ENCODE data around the gene ZNF184. TPM values are rescaled to one million over a fixed set of nuclear protein-coding genes. Genes with fewer than 3 reads are reported as not detected.

ZNF184 gene
- total RNA-seq, 1 donor from 2014 or later: 5.7 TPM

DNA sequence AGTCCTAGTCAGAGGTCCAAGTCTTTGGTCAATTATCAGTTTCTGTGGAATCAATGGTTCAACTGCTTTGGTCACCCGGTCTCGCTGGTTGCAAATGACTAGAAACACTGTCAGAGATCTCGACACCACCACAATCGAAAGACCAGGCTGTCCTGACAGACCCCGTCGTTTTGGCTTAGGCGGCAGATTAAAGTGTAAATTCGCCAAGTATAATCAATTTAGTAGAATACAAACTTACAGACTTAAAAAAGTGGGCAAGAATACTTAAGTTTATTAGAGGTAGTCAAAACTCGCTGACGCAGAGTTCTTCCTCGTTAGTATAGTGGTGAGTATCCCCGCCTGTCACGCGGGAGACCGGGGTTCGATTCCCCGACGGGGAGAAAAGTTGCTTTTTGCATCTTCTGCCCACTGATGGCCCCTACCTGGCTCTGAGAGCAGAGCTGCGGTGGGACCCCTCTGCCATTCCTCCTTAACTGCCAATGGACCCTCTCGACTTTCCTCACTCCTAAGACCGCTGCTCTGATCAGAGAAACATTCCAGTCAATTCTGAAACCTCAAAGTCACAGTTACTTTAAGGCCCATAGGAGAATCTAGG, 30.6 kb upstream of the ZNF184 start:
- FAIRE-seq: no peak
- H3K27me3 Mint-ChIP-seq (ENCODE audit: low read depth, unreplicated experiment): peaks cover 1% of the 10 kb centered on the region
- H3K79me2 ChIP-seq (ENCODE audit: insufficient read depth, low read length): no peaks in the 10 kb centered on the region
- H3K4me3 Mint-ChIP-seq (ENCODE audit: unreplicated experiment): peak overlapping the region; percentile 91
- H3K9me3 Mint-ChIP-seq (ENCODE audit: unreplicated experiment): no peaks in the 10 kb centered on the region
- H3K4me1 Mint-ChIP-seq (ENCODE audit: low read depth, unreplicated experiment): no peaks in the 10 kb centered on the region
- no peak for TF ChIP-seq EZH2 (IDR thresholded peaks at IDR 0.05; ENCODE audit: insufficient read depth, low read length)
- TF ChIP-seq, protein P1, sequence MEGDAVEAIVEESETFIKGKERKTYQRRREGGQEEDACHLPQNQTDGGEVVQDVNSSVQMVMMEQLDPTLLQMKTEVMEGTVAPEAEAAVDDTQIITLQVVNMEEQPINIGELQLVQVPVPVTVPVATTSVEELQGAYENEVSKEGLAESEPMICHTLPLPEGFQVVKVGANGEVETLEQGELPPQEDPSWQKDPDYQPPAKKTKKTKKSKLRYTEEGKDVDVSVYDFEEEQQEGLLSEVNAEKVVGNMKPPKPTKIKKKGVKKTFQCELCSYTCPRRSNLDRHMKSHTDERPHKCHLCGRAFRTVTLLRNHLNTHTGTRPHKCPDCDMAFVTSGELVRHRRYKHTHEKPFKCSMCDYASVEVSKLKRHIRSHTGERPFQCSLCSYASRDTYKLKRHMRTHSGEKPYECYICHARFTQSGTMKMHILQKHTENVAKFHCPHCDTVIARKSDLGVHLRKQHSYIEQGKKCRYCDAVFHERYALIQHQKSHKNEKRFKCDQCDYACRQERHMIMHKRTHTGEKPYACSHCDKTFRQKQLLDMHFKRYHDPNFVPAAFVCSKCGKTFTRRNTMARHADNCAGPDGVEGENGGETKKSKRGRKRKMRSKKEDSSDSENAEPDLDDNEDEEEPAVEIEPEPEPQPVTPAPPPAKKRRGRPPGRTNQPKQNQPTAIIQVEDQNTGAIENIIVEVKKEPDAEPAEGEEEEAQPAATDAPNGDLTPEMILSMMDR (IDR thresholded peaks at IDR 0.05; ENCODE audit: insufficient read depth, low read depth, low read length): no peak
- peak overlapping the region; percentile 85 for H3K4me3 ChIP-seq (ENCODE audit: insufficient read depth, low read depth, low read length)
- H3K9ac ChIP-seq (ENCODE audit: low read length): peak overlapping the region; percentile 56
- peak; percentile 52 for DNase-seq (ENCODE audit: low read depth)
- H3K36me3 ChIP-seq (ENCODE audit: insufficient read depth, low read length): no peaks in the 10 kb centered on the region
- no peaks in the 10 kb centered on the region for H3K36me3 Mint-ChIP-seq (ENCODE audit: low read depth, unreplicated experiment)
- peak overlapping the region; percentile 92 for H3K4me2 ChIP-seq (ENCODE audit: low read length)
- no peaks in the 10 kb centered on the region for H3K9me3 ChIP-seq (ENCODE audit: insufficient read depth, low read depth, low read length)
- H3K27ac Mint-ChIP-seq (ENCODE audit: unreplicated experiment): peak overlapping the region; percentile 67
- H3K27me3 ChIP-seq (ENCODE audit: insufficient read depth, low read length): no peaks in the 10 kb centered on the region
- peak overlapping the region; percentile 0 for H3K27ac ChIP-seq (ENCODE audit: low read depth, low read length)
- H3K4me1 ChIP-seq (ENCODE audit: insufficient read depth, low read length): no peaks in the 10 kb centered on the region
- peak overlapping the region; percentile 74 for H2AFZ ChIP-seq (ENCODE audit: low read depth, low read length)
- H4K20me1 ChIP-seq (ENCODE audit: insufficient read depth, low read length): peaks cover 3% of the 10 kb centered on the region

DNA sequence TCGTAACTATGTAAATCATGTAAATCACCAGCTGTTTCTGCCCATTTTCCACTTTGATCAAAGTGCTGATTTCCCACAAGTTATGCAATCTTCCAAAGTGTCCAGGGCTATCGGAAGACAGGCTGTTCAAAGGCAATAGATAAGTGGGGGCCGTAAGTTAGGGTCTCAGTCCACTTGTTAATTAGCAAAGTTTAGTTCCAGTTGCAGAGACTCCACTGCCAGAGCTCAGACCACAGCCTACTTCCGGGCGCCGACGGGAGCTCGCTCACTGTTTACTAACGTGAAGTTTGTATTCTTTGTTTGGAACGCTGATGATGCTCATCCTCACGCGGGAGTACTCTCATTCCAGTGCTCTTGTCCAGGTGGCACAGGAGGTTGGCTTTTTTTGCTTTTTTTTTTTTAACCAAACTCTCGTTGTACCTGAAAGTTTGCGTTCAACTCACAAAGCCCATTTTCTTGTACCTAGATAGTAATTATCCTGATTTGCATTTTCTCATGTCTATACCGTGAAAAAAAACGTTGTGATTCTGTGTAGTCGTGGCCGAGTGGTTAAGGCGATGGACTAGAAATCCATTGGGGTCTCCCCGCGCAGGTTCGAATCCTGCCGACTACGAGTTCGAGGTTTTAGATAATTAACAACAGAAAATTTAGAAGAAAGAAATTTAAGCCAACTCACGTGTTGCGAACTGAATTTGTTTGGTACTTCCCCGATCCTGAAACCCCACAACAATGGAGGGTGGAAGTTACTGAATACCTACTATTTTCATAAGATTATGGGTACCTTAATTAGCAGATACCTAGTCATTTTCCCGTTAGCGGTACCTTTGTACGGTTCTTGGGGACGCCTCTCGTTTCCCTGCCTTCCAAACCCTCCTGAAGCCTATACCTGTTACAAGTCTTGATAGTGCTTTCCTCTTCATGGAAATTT, 29.9 kb upstream of the ZNF184 start:
- peak overlapping the region; percentile 85 for H3K4me3 ChIP-seq (ENCODE audit: insufficient read depth, low read depth, low read length)
- H3K9ac ChIP-seq (ENCODE audit: low read length): peak overlapping the region; percentile 61
- H3K27ac ChIP-seq (ENCODE audit: low read depth, low read length): peak overlapping the region; percentile 0
- H3K4me1 Mint-ChIP-seq (ENCODE audit: low read depth, unreplicated experiment): no peaks in the 10 kb centered on the region
- H2AFZ ChIP-seq (ENCODE audit: low read depth, low read length): peak overlapping the region; percentile 74
- H3K36me3 ChIP-seq (ENCODE audit: insufficient read depth, low read length): no peaks in the 10 kb centered on the region
- no peaks in the 10 kb centered on the region for H3K79me2 ChIP-seq (ENCODE audit: insufficient read depth, low read length)
- H3K9me3 ChIP-seq (ENCODE audit: insufficient read depth, low read depth, low read length): no peaks in the 10 kb centered on the region
- H3K4me3 Mint-ChIP-seq (ENCODE audit: unreplicated experiment): peak overlapping the region; percentile 91
- H3K4me2 ChIP-seq (ENCODE audit: low read length): peak overlapping the region; percentile 92
- peaks cover 3% of the 10 kb centered on the region for H4K20me1 ChIP-seq (ENCODE audit: insufficient read depth, low read length)
- peak; percentile 48 for DNase-seq (ENCODE audit: low read depth)
- FAIRE-seq: no peak
- no peaks in the 10 kb centered on the region for H3K27me3 ChIP-seq (ENCODE audit: insufficient read depth, low read length)
- no peaks in the 10 kb centered on the region for H3K36me3 Mint-ChIP-seq (ENCODE audit: low read depth, unreplicated experiment)
- TF ChIP-seq EZH2 (IDR thresholded peaks at IDR 0.05; ENCODE audit: insufficient read depth, low read length): no peak
- TF ChIP-seq, protein P1 (IDR thresholded peaks at IDR 0.05; ENCODE audit: insufficient read depth, low read depth, low read length): no peak
- peak overlapping the region; percentile 67 for H3K27ac Mint-ChIP-seq (ENCODE audit: unreplicated experiment)
- H3K4me1 ChIP-seq (ENCODE audit: insufficient read depth, low read length): no peaks in the 10 kb centered on the region
- H3K9me3 Mint-ChIP-seq (ENCODE audit: unreplicated experiment): no peaks in the 10 kb centered on the region
- H3K27me3 Mint-ChIP-seq (ENCODE audit: low read depth, unreplicated experiment): peaks cover 1% of the 10 kb centered on the region

All from astrocyte (in vitro differentiated cells and primary cell).